ENCODE data around the gene MCTP2. TPM values are rescaled to one million over a fixed set of nuclear protein-coding genes. Genes with fewer than 3 reads are reported as not detected.

The MCTP2 gene
- total RNA-seq = 100 to 1,000 TPM; 262 to 344 TPM

- no peaks in the 10 kb centered on the region for H3K9me3 Mint-ChIP-seq
- H3K36me3 Mint-ChIP-seq = peaks cover 27% of the 10 kb centered on the region
- ATAC-seq (peak; percentile 93 to 94), DNase-seq (ENCODE audit: low spot score) (peak; percentile 98)
- peak within 1 kb of the TSS; percentile 98 for H3K27ac Mint-ChIP-seq
- peak within 1 kb of the TSS; percentile 94 for H3K4me3 Mint-ChIP-seq
- H3K4me1 Mint-ChIP-seq (ENCODE audit: low read depth in 2 of 2) = peaks cover 62 to 73% of the 10 kb centered on the region in 2 donors
- H3K27me3 Mint-ChIP-seq = no peaks in the 10 kb centered on the region
Measured at GRCh38 chr15:94230883-94231722, at the start of gene MCTP2. TSS of gene MCTP2 (plus strand) at chr15:94231561. CDS start at chr15:94298266, 66,705 bp downstream.

- Mint-ChIP-seq H3K4me1 (ENCODE audit: low read depth in 2 of 2) (peaks cover 7 to 22% of the 10 kb centered on the region in 2 donors), H3K27me3 (peaks cover 0 to 4% of the 10 kb centered on the region in 2 donors), H3K9me3 (peaks cover 5% of the 10 kb centered on the region), H3K36me3 (peaks cover 9% of the 10 kb centered on the region), H3K27ac (peak overlapping the region in 1 of 2 donors; percentile 36), H3K4me3 (no peak overlapping the region)
- DNase-seq (ENCODE audit: low spot score) (no peak), ATAC-seq (no peak)
Measured at GRCh38 chr15:94182883-94183282, 48.5 kb upstream of the MCTP2 start.

GRCh38 chr15:94185547-94186236, 45.7 kb upstream of the MCTP2 start:
- DNase-seq (ENCODE audit: low spot score) (no peak), ATAC-seq (no peak)
- Mint-ChIP-seq H3K4me1 (ENCODE audit: low read depth in 2 of 2) (peaks cover 7 to 25% of the 10 kb centered on the region in 2 donors), H3K9me3 (peaks cover 3% of the 10 kb centered on the region), H3K36me3 (peaks cover 6% of the 10 kb centered on the region), H3K27me3 (peaks cover 0 to 7% of the 10 kb centered on the region in 2 donors), H3K4me3 (no peak overlapping the region), H3K27ac (peak overlapping the region in 1 of 2 donors; percentile 45)

- peaks cover 3% of the 10 kb centered on the region for H3K9me3 Mint-ChIP-seq
- H3K4me3 Mint-ChIP-seq = no peak overlapping the region
- H3K4me1 Mint-ChIP-seq (ENCODE audit: low read depth in 2 of 2) = peaks cover 10 to 32% of the 10 kb centered on the region in 2 donors
- peaks cover 6% of the 10 kb centered on the region for H3K36me3 Mint-ChIP-seq
- no peak overlapping the region for H3K27ac Mint-ChIP-seq
- ATAC-seq (no peak), DNase-seq (ENCODE audit: low spot score) (no peak)
- H3K27me3 Mint-ChIP-seq = peaks cover 0 to 7% of the 10 kb centered on the region in 2 donors
Measured at GRCh38 chr15:94186770-94187331, 44.5 kb upstream of the MCTP2 start.

- Mint-ChIP-seq H3K4me3 (no peak overlapping the region), H3K27ac (peak overlapping the region in 1 of 2 donors; percentile 10), H3K4me1 (ENCODE audit: low read depth in 2 of 2) (peaks cover 6 to 17% of the 10 kb centered on the region in 2 donors), H3K36me3 (no peaks in the 10 kb centered on the region), H3K9me3 (no peaks in the 10 kb centered on the region), H3K27me3 (no peaks in the 10 kb centered on the region)
- ATAC-seq = no peak
- no peak for DNase-seq (ENCODE audit: low spot score)
Measured at GRCh38 chr15:94193906-94194305, 37.5 kb upstream of the MCTP2 start.

- Mint-ChIP-seq H3K36me3 (no peaks in the 10 kb centered on the region), H3K4me1 (ENCODE audit: low read depth in 2 of 2) (peaks cover 0 to 7% of the 10 kb centered on the region in 2 donors), H3K27ac (peak overlapping the region in 1 of 2 donors; percentile 6), H3K9me3 (no peaks in the 10 kb centered on the region), H3K27me3 (no peaks in the 10 kb centered on the region), H3K4me3 (no peak overlapping the region)
- ATAC-seq (no peak), DNase-seq (ENCODE audit: low spot score) (no peak)
Measured at GRCh38 chr15:94196531-94196930, 34.8 kb upstream of the MCTP2 start.

GRCh38 chr15:94198633-94199032, 32.7 kb upstream of the MCTP2 start:
- Mint-ChIP-seq H3K4me1 (ENCODE audit: low read depth in 2 of 2) (peaks cover 16 to 17% of the 10 kb centered on the region in 2 donors), H3K4me3 (no peak overlapping the region), H3K36me3 (no peaks in the 10 kb centered on the region), H3K27ac (peak overlapping the region in 1 of 2 donors; percentile 64), H3K27me3 (no peaks in the 10 kb centered on the region), H3K9me3 (peaks cover 2% of the 10 kb centered on the region)
- no peak for DNase-seq (ENCODE audit: low spot score)
- peak in 1 of 2 donors; percentile 54 for ATAC-seq

- DNase-seq (ENCODE audit: low spot score) (no peak), ATAC-seq (no peak)
- H3K36me3 Mint-ChIP-seq = no peaks in the 10 kb centered on the region
- H3K4me3 Mint-ChIP-seq = no peak overlapping the region
- no peaks in the 10 kb centered on the region for H3K27me3 Mint-ChIP-seq
- H3K4me1 Mint-ChIP-seq (ENCODE audit: low read depth in 2 of 2) = peaks cover 19 to 20% of the 10 kb centered on the region in 2 donors
- peaks cover 4% of the 10 kb centered on the region for H3K9me3 Mint-ChIP-seq
- no peak overlapping the region for H3K27ac Mint-ChIP-seq
Measured at GRCh38 chr15:94199725-94200124, 31.6 kb upstream of the MCTP2 start.

GRCh38 chr15:94203306-94203705, 28.1 kb upstream of the MCTP2 start:
- Mint-ChIP-seq H3K4me1 (ENCODE audit: low read depth in 2 of 2) (peaks cover 30 to 39% of the 10 kb centered on the region in 2 donors), H3K27ac (peak overlapping the region; percentile 5 to 82)

GRCh38 chr15:94205366-94205765, 26.0 kb upstream of the MCTP2 start:
- peak; percentile 79 for DNase-seq (ENCODE audit: low spot score)
- H3K36me3 Mint-ChIP-seq = no peaks in the 10 kb centered on the region
- peak in 1 of 2 donors; percentile 62 for ATAC-seq

More at GRCh38 chr15:94203306-94203705, 28.1 kb upstream of the MCTP2 start:
- Mint-ChIP-seq H3K9me3 (peaks cover 4% of the 10 kb centered on the region), H3K4me3 (peak overlapping the region; percentile 15), H3K36me3 (no peaks in the 10 kb centered on the region), H3K27me3 (no peaks in the 10 kb centered on the region)
- no peak for ATAC-seq
- no peak for DNase-seq (ENCODE audit: low spot score)

GRCh38 chr15:94206463-94207167, 24.7 kb upstream of the MCTP2 start:
- ATAC-seq = peak; percentile 97 to 98
- H3K27me3 Mint-ChIP-seq = no peaks in the 10 kb centered on the region

More at GRCh38 chr15:94205366-94205765, 26.0 kb upstream of the MCTP2 start:
- Mint-ChIP-seq H3K9me3 (peaks cover 4% of the 10 kb centered on the region), H3K4me3 (peak overlapping the region; percentile 92), H3K27ac (peak overlapping the region; percentile 96 to 99), H3K27me3 (no peaks in the 10 kb centered on the region), H3K4me1 (ENCODE audit: low read depth in 2 of 2) (peaks cover 35 to 48% of the 10 kb centered on the region in 2 donors)

GRCh38 chr15:94212291-94212690, 19.1 kb upstream of the MCTP2 start:
- peaks cover 9% of the 10 kb centered on the region for H3K36me3 Mint-ChIP-seq
- no peak for ATAC-seq
- H3K27ac Mint-ChIP-seq = peak overlapping the region in 1 of 2 donors; percentile 60
- no peaks in the 10 kb centered on the region for H3K27me3 Mint-ChIP-seq
- peaks cover 14 to 28% of the 10 kb centered on the region in 2 donors for H3K4me1 Mint-ChIP-seq (ENCODE audit: low read depth in 2 of 2)
- DNase-seq (ENCODE audit: low spot score) = no peak
- H3K9me3 Mint-ChIP-seq = peaks cover 4% of the 10 kb centered on the region
- no peak overlapping the region for H3K4me3 Mint-ChIP-seq

More at GRCh38 chr15:94206463-94207167, 24.7 kb upstream of the MCTP2 start:
- Mint-ChIP-seq H3K36me3 (peaks cover 9% of the 10 kb centered on the region), H3K4me1 (ENCODE audit: low read depth in 2 of 2) (peaks cover 37 to 53% of the 10 kb centered on the region in 2 donors), H3K4me3 (peak overlapping the region; percentile 92), H3K27ac (peak overlapping the region; percentile 96 to 99), H3K9me3 (peaks cover 8% of the 10 kb centered on the region)
- peak; percentile 86 for DNase-seq (ENCODE audit: low spot score)

GRCh38 chr15:94225616-94226015, 5.7 kb upstream of the MCTP2 start:
- ATAC-seq = no peak
- no peak for DNase-seq (ENCODE audit: low spot score)
- no peaks in the 10 kb centered on the region for H3K36me3 Mint-ChIP-seq
- H3K4me3 Mint-ChIP-seq = no peak overlapping the region
- H3K4me1 Mint-ChIP-seq (ENCODE audit: low read depth in 2 of 2) = peaks cover 31 to 46% of the 10 kb centered on the region in 2 donors
- H3K27ac Mint-ChIP-seq = peak overlapping the region in 1 of 2 donors; percentile 20
- peaks cover 3% of the 10 kb centered on the region for H3K9me3 Mint-ChIP-seq
- no peaks in the 10 kb centered on the region for H3K27me3 Mint-ChIP-seq
